ENCODE data around the gene SCCPDH.

Gene SCCPDH

DNA sequence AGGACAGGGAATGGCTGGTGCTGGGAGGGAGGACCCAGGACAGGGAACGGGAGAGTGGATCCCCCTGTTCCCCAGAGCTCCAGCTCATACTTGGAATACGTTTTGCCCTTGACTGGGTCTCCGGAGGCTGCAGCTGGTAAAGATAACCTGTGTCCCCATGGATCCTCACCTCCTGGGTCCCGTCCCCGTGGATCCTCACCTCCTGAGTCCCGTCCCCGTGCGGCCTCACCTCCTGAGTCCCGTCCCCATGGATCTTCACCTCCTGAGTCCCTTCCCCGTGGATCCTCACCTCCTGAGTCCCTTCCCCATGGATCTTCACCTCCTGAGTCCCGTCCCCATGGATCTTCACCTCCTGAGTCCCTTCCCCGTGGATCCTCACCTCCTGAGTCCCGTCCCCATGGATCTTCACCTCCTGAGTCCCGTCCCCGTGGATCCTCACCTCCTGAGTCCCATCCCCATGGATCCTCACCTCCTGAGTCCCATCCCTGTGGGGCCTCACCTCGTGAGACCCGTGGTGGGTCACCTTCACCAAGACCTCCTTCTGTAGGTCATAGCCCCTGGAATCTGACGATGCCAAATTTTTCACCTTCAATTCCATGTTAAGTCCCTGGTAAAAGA lies 61.4 kb downstream of the SCCPDH start:
- no peak for DNase-seq (ENCODE audit: low read depth, low spot score)

GRCh38 chr1:246786606-246787238 lies 62.5 kb downstream of the SCCPDH start:
- DNase-seq (ENCODE audit: low read depth, low spot score), result no peak

GRCh38 chr1:246787781-246788513 lies 63.7 kb downstream of the SCCPDH start:
- DNase-seq (ENCODE audit: low read depth, low spot score), result no peak

GRCh38 chr1:246788895-246789338 lies 64.7 kb downstream of the SCCPDH start:
- no peak for DNase-seq (ENCODE audit: low read depth, low spot score)

DNA sequence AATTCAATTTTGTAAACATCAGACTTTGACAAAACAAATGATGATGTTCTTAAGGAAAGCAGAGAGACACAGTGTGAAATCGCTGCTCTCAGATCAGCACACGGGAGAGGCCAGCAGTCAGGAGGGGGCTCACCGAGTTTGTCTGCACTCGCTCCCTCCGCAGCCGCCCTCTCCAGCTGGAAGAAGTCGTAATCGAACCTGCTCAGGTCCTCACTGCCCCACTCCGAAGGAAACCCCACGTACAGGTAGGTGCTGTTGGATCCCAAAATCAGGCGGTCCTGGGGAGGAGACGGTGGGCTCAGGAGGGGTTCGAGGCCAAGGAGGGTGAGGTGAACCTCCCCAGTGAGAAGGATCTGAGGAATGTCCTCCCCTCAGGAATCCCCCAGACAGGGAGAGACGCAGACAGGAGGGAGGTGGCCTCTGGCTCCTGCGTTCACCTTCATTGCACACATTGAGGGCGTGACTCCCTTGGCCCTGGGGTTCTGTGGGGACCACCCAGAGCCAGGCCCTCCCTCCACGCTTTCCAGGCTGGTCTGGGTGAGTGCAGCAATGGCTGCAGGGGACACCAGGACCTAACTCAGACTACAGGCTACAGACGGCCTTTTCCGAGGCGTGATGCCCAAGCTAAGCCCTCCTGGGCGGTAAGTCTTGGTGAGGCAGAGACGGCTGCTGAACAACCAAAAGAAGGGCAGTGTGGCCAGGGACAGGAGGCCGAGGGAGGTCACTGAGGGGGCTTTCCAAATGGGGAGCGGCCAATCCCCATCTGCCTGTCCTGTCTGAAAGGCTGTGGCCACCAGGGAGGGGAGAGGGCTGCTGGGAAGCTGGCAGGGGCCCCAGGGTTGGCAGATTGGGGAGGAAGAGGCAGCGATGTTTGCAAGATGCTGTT lies 65.5 kb downstream of the SCCPDH start:
- no peak for DNase-seq (ENCODE audit: low read depth, low spot score)

- no peak for DNase-seq (ENCODE audit: low read depth, low spot score)
Measured at GRCh38 chr1:246790364-246790763, 66.2 kb downstream of the SCCPDH start.

- DNase-seq (ENCODE audit: low read depth, low spot score), result no peak
Measured at GRCh38 chr1:246790833-246791232, 66.6 kb downstream of the SCCPDH start.

GRCh38 chr1:246791303-246791918 lies 67.2 kb downstream of the SCCPDH start:
- DNase-seq (ENCODE audit: low read depth, low spot score), result no peak

GRCh38 chr1:246792603-246793002 lies 68.4 kb downstream of the SCCPDH start:
- no peak for DNase-seq (ENCODE audit: low read depth, low spot score)

DNA sequence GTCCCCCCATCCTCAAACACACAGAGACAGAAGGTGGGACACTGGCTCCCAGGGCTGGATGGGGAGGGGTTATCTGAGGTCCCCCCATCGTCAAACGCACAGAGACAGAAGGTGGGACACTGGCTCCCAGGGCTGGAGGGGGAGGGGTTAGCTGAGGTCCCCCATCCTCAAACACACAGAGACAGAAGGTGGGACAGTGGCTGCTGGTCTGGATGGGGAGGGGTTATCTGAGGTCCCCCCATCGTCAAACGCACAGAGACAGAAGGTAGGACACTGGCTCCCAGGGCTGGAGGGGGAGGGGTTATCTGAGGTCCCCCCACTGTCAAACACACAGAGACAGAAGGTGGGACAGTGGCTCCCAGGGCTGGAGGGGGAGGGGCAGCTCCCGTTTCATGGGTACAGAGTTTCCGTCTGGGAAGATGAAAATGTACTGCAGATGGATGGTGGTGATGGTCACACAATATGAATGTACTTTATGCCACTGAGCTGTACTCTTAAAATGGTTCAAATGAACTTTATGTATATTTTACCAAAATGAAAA lies 69.2 kb downstream of the SCCPDH start:
- DNase-seq (ENCODE audit: low read depth, low spot score), result no peak

DNA sequence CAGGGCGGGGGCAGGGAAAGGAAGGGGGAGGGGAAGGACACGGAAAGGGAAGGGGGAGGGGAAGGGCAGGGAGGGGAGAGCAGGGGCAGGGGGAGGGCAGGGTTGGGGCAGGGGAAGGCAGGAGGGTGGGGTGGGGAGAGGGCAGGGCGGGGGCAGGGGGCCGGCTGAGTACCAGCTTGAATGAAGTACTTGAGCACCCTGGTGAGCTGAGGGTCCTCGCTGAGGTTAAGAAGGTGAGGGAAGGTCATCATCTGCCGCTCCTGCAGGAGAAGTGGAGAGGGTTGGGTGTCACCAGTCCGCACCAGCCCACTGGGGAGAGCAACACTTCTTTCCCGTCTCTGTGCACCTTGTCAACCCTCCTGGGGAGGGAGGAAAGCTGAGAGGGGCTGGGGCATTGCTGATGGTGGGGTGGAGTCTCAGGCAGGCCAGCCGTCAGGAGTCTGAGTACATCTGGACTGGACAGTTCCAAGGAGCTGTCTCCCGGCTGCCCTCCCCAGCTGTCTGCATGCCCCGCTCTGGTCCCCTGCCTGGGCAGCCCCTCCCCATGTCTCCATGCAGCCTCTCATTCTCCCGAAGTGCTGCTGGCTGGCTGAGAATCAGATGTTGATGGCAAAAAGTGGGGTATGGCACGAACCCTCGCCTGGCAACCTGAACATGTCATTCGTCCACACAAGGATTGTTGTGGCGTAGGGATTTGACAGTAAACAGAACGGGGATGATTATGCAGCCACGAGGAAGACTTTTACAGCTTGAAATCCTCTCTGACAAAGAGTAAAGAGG lies 70.0 kb downstream of the SCCPDH start:
- peak; percentile 57 for DNase-seq (ENCODE audit: low read depth, low spot score)

DNA sequence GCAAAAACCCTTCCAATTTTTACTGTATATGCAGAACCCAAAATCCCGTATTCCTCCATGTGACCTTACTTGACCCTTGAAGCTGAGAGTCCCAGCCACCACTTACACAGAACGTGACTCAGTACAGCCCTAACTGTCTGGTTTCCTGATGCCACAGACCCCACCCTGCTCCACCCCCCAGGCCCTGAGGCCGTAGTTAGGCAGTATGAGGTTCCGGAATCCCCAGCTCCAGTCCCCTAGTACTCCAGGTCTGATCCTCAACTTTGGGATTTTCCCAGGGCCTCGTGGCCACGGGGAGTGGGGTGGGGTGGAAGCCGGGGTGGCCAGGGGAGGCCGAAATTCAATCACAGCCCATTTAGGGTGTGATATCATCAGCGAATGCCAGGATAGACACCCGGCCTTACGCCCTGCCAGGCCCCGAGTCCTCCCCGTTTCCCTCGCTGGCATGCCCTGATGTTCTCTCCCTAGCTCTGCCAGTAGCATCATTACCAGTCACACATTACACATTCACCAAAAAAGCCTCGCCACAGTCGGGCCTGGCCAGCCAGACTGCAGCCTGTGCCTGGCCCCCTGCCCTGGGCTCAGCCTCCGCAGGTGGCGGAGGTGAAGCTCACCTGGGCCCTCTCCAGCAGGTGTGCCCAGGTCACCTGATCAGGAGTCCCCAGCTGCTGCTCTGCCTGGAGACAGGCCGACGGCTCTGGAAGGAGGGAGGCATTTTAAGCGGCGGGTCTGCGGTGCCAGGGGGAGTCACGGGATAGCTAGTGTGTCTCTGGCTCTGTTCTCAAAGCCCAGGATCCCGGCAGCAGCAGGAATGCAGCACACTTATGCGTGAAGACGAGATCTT lies 70.8 kb downstream of the SCCPDH start:
- peak; percentile 68 for DNase-seq (ENCODE audit: low read depth, low spot score)

GRCh38 chr1:246795906-246796694 lies 71.9 kb downstream of the SCCPDH start:
- DNase-seq (ENCODE audit: low read depth, low spot score), result peak; percentile 80

DNA sequence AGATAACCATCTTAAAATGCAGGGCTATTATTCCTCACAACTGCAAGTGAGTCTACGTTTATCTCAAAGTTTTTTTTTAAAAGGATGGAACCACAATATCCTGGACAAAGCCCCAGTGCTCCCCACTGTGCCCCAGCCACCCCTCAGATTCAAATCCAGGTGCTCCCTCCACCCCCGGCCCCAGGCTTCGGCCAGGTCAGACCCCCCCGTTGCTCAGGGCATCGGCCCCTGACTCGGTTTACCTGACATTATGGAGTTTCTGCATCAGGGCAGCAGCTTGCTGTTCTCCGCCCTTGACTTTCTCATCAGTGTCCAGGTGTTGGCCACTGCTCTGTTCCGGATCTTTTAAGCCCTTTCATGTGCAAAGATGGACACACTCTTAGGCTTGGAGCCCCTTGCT lies 72.9 kb downstream of the SCCPDH start:
- DNase-seq (ENCODE audit: low read depth, low spot score), result no peak

- peak; percentile 55 for DNase-seq (ENCODE audit: low read depth, low spot score)
Measured at GRCh38 chr1:246797597-246797996, 73.4 kb downstream of the SCCPDH start.

DNA sequence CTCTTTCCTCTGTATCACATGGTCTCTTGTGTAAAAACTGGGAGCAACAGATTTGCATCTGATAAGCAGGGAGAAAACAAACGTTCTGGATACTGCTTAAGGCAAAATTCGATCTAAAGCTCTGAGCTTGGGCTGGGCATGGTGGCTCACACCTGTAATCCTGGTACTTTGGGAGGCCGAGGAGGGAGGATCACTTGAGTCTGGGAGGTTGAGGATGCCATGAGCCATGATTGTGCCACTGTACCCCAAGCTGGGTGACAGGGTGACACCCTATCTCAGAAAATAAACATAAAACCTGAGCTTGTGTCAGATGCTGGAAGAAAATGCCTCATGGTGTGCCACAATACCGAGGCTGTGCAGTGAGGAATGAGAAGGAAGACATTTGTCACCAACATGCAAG lies 73.9 kb downstream of the SCCPDH start:
- DNase-seq (ENCODE audit: low read depth, low spot score), result no peak

DNA sequence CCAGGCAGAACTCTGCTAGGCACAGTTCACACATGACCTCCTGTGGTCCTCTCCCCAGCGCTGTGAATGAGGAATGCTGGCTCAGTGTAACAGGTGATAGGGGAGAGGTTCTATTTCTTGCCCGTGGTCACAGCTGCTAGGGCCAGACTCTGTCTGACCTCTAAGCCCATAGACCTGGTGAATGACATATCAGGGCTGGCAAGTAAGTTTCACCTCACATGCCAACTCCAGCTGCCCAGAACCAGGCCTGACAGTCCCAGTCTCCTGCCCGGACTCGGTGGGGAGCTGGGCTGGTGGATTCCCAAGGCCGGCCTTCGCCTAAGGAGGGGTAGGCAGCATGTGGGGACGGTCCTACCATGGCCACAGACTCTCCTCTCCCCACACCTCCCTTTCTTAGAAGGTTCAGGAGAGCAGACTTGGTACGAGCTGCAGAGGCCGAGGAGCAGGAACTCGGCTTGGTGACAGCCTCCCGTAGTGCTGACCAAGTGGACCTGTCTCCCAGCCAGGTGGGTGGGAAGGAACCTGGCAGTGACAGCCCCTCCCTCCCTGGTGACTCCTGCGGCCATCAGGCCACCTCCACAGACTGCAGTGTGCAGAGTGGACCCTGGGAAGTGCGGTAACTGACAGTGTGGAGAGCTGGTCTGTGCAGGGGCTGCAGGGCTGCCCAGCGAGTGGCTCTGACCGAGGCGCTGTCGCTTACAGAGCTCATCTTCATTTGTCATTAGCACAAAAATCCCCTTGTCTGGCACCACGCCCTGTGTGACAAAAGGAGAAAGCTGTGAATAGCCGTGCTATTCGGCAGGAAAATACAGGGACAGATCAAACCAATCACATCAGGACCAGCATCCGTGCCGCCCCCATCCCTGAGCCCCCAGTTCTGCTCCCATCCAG lies 74.6 kb downstream of the SCCPDH start:
- DNase-seq (ENCODE audit: low read depth, low spot score), result peak; percentile 26

DNA sequence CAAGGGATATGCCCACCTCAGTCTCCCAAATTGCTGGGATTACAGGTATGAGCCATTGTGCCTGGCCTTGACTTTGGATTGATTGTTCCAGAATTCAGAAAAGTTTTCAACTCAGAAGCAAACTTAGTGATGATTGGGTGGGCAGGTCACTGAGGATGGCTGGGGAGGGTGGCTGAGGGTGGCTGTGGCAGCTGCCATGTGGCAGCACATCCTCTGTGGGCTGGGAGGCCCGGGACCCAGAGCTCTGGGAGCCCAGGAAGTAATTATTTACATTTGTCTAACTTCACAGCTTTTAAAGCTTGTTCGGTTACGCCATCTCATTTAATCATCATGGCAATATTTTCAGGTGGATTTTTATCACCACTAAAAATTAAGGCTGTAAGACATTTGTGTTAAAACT lies 76.1 kb downstream of the SCCPDH start:
- DNase-seq (ENCODE audit: low read depth, low spot score), result no peak
